PFSK-1 (cell line): ENCODE measurements around the gene SOBP.

Experiments used
- POLR2AphosphoS5 ChIP-seq: IDR thresholded peaks from 2 replicates; pipeline ENCODE4 v1.6.1; 2012; ENCODE audit warnings: low read depth, mild to moderate bottlenecking, control low read depth, low read length, moderate library complexity
- SIN3A ChIP-seq: IDR thresholded peaks from 2 replicates; pipeline ENCODE4 v1.6.1; 2012; ENCODE audit warnings: mild to moderate bottlenecking, low read length, moderate library complexity, borderline replicate concordance; ENCODE audit not compliant: insufficient read depth
- TAF1 ChIP-seq: IDR thresholded peaks from 2 replicates; pipeline ENCODE4 v1.6.1; 2012; ENCODE audit warnings: low read length, control low read depth, borderline replicate concordance; ENCODE audit not compliant: insufficient read depth

DNA sequence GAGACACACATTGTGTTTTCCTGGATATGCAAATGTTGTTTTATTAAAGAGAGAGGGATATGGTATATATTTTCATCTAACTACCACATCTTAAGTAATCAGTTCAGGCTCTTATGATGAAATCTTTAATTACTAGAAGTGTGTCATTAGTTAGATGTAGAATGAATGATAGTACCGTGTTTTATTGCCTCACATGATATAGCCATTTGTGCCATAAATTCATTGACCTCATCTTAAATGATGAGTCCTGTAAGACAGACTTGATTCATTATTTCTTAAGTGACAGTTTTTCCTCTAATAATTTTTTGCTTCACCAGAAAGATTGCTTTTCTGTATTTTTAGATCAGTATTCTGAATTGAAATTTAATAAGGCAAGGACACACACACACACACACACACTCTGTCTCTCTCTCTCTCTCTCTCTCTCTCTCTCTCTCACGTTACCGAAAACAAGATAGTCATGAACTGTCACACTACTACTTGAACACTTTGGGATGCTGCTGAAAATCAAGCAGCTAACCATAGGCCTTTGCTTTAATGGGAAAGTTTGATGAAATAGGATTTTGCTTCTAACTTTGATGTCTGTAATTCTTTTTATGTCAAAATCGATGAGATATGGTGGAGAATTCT, 140.5 kb downstream of the SOBP start:
- no peak for TF ChIP-seq POLR2AphosphoS5
- TF ChIP-seq SIN3A, result no peak
- TF ChIP-seq TAF1, result no peak
